Common myeloid progenitor, CD34-positive (primary cell): ENCODE measurements around the gene RBPJL.

Experiments
- CTCF ChIA-PET: fragments of 350-600 bp; sonication (Branson Sonifier 250); formaldehyde crosslinking; loops from one replicate; lab custom pipeline; 2021; ENCODE audit warnings: antibody characterized with exemption; lab: Charles Lee
- POLR2A ChIA-PET: fragments of 350-600 bp; sonication (Branson Sonifier 250); formaldehyde crosslinking; loops from one replicate; lab custom pipeline; 2021; ENCODE audit warnings: antibody characterized with exemption; lab: Charles Lee
- DNase-seq, 3 donors: peaks; one replicate each; pipeline versions ENCODE4 v3.0.0 to v3.0.0-alpha.2; 2013
- H3K27ac ChIP-seq, 2 experiments: 1 replicate in 1 of 2; 2 replicates in 1 of 2; pipeline ENCODE4 v1.7.0; 2013; ENCODE audit warnings: inconsistent platforms in 2 of 2, low read length in 2 of 2, mild to moderate bottlenecking in 2 of 2, low read depth in 1 of 2, moderate library complexity in 1 of 2; ENCODE audit not compliant: severe bottlenecking in 2 of 2, insufficient read depth in 1 of 2, poor library complexity in 1 of 2
- H3K27me3 ChIP-seq, 5 experiments: replicated peaks in 2 of 5; 1 replicate in 3 of 5; 2 replicates in 2 of 5; pipeline versions ENCODE4 v1.6.1 to v1.7.0; 2013; ENCODE audit warnings: low read length in 4 of 5, mild to moderate bottlenecking in 2 of 5, moderate library complexity in 2 of 5, inconsistent platforms in 1 of 5; ENCODE audit not compliant: insufficient read depth in 5 of 5, control insufficient read depth in 4 of 5
- H3K36me3 ChIP-seq, 4 experiments: 1 replicate in 2 of 4; 2 replicates in 2 of 4; pipeline versions ENCODE4 v1.6.1 to v1.7.0; 2013; ENCODE audit warnings: low read length in 3 of 4, control low read depth in 1 of 4, mild to moderate bottlenecking in 1 of 4; ENCODE audit not compliant: control insufficient read depth in 4 of 4, insufficient read depth in 4 of 4
- H3K4me1 ChIP-seq, 4 experiments: 1 replicate in 3 of 4; 2 replicates in 1 of 4; pipeline versions ENCODE4 v1.6.1 to v1.7.1; 2013; ENCODE audit warnings: low read length in 3 of 4, mild to moderate bottlenecking in 3 of 4, control low read depth in 1 of 4, inconsistent platforms in 1 of 4, moderate library complexity in 1 of 4; ENCODE audit not compliant: control insufficient read depth in 4 of 4, insufficient read depth in 4 of 4; ENCODE audit errors: control extremely low read depth in 1 of 4
- H3K4me3 ChIP-seq, 7 experiments: 1 replicate in 4 of 7; 2 replicates in 3 of 7; pipeline versions ENCODE4 v1.5.1 to v1.7.0; 2013; ENCODE audit warnings: mild to moderate bottlenecking in 7 of 7, low read length in 6 of 7, moderate library complexity in 6 of 7, inconsistent platforms in 2 of 7, low read depth in 2 of 7, control low read depth in 1 of 7; ENCODE audit not compliant: insufficient read depth in 4 of 7, control insufficient read depth in 1 of 7; ENCODE audit errors: extremely low read depth in 1 of 7
- H3K9me3 ChIP-seq, 5 experiments: 1 replicate in 4 of 5; 2 replicates in 1 of 5; pipeline versions ENCODE4 v1.6.1 to v1.7.1; 2013; ENCODE audit warnings: low read length in 4 of 5, mild to moderate bottlenecking in 2 of 5, inconsistent platforms in 1 of 5, low read depth in 1 of 5, moderate library complexity in 1 of 5; ENCODE audit not compliant: control insufficient read depth in 4 of 5, insufficient read depth in 2 of 5; ENCODE audit errors: control extremely low read depth in 1 of 5
- WGBS: methylation state at CpG from one replicate; pipeline ENCODE4 v1.1.5; 2013; ENCODE audit not compliant: insufficient coverage; 5-methylcytosine and 5-hydroxymethylcytosine counted together

The RBPJL gene

GRCh38 chr20:45308117-45308778 lies 1.6 kb downstream of the RBPJL start, which contains the start of gene MATN4:
Gene MATN4 (minus strand): TSS chr20:45308299. CDS start chr20:45305582, 2,717 bp downstream.
- WGBS = 78% methylated on average over 17 of the region's 20 CpGs

GRCh38 chr20:45309075-45309474 lies 2.4 kb downstream of the RBPJL start:
- Histone ChIP-seq H3K4me3 (no peak overlapping the region), H3K9me3 (no peaks in the 10 kb centered on the region), H3K27ac (no peak overlapping the region), H3K27me3 (peaks cover 0 to 57% (median 12%) of the 10 kb centered on the region in 5 experiments), H3K4me1 (peaks cover 0 to 17% (median 4%) of the 10 kb centered on the region in 4 experiments), H3K36me3 (no peaks in the 10 kb centered on the region)
- no peak for DNase-seq
- WGBS = 77% methylated on average over 2 of the region's 3 CpGs
- ChIA-PET POLR2A (no interaction called here), CTCF (interaction anchor here (0.9 to 2.6 kb wide), 5 partner anchors 11 to 462 kb away, joined by 3 to 12 read pairs (median 4); no protein-coding TSS in a partner anchor)

More at GRCh38 chr20:45308117-45308778, 1.6 kb downstream of the RBPJL start, which contains the start of gene MATN4:
- ChIA-PET CTCF (interaction anchor here (0.7 to 2.6 kb wide), 6 partner anchors 12 to 463 kb away, joined by 3 to 12 read pairs (median 4); no protein-coding TSS in a partner anchor), POLR2A (no interaction called here)
- Histone ChIP-seq H3K36me3 (no peaks in the 10 kb centered on the region), H3K4me3 (no peak within 1 kb of the TSS), H3K27me3 (peaks cover 0 to 57% (median 12%) of the 10 kb centered on the region in 5 experiments), H3K9me3 (no peaks in the 10 kb centered on the region), H3K27ac (no peak within 1 kb of the TSS), H3K4me1 (peaks cover 0 to 17% (median 4%) of the 10 kb centered on the region in 4 experiments)
- DNase-seq = no peak

GRCh38 chr20:45311589-45312211 lies 5.1 kb downstream of the RBPJL start:
- 23% methylated on average over 43 of the region's 45 CpGs for WGBS
- Histone ChIP-seq H3K4me3 (no peak overlapping the region), H3K27ac (no peak overlapping the region), H3K9me3 (no peaks in the 10 kb centered on the region), H3K4me1 (peaks cover 0 to 9% (median 5%) of the 10 kb centered on the region in 4 experiments), H3K27me3 (peaks cover 0 to 60% (median 13%) of the 10 kb centered on the region in 5 experiments), H3K36me3 (no peaks in the 10 kb centered on the region)
- peak; percentile 58 to 69 (median 68) for DNase-seq
- POLR2A ChIA-PET = no interaction called here
- CTCF ChIA-PET = interaction anchor here (0.6 to 3.2 kb wide), 19 partner anchors 9 to 387 kb away, joined by 3 to 13 read pairs (median 3); partner anchors contain the start of gene SYS1

- 68% methylated on average over 17 of the region's 21 CpGs for WGBS
- Histone ChIP-seq H3K4me1 (peaks cover 0 to 9% (median 5%) of the 10 kb centered on the region in 4 experiments), H3K36me3 (no peaks in the 10 kb centered on the region), H3K27ac (no peak overlapping the region), H3K27me3 (peaks cover 0 to 62% (median 17%) of the 10 kb centered on the region in 5 experiments), H3K4me3 (no peak overlapping the region), H3K9me3 (no peaks in the 10 kb centered on the region)
- ChIA-PET POLR2A (interaction anchor here (0.6 kb wide), 1 partner anchor 130 kb away, joined by 8 read pairs; no protein-coding TSS in a partner anchor), CTCF (interaction anchor here (0.6 to 3.2 kb wide), 21 partner anchors 9 to 387 kb away, joined by 3 to 13 read pairs (median 3); partner anchors contain the start of gene SYS1)
- DNase-seq = no peak
Measured at GRCh38 chr20:45312241-45312640, 5.6 kb downstream of the RBPJL start.

- H3K27me3 ChIP-seq = peaks cover 0 to 67% (median 18%) of the 10 kb centered on the region in 5 experiments
Measured at GRCh38 chr20:45313065-45313695, 6.5 kb downstream of the RBPJL start.

GRCh38 chr20:45313943-45314342 lies 7.3 kb downstream of the RBPJL start:
- 96% methylated on average over 7 of the region's 11 CpGs for WGBS
- H3K27ac ChIP-seq = no peak overlapping the region
- no peak for DNase-seq
- H3K27me3 ChIP-seq = peaks cover 0 to 67% (median 18%) of the 10 kb centered on the region in 5 experiments
- no peak overlapping the region for H3K4me3 ChIP-seq
- peaks cover 0 to 12% (median 10%) of the 10 kb centered on the region in 4 experiments for H3K4me1 ChIP-seq
- no peaks in the 10 kb centered on the region for H3K36me3 ChIP-seq
- H3K9me3 ChIP-seq = no peaks in the 10 kb centered on the region
- ChIA-PET CTCF (interaction anchor here (0.7 to 3.2 kb wide), 12 partner anchors 9 to 457 kb away, joined by 3 to 13 read pairs (median 3); no protein-coding TSS in a partner anchor), POLR2A (no interaction called here)

More at GRCh38 chr20:45313065-45313695, 6.5 kb downstream of the RBPJL start:
- CTCF ChIA-PET = interaction anchor here (0.6 to 3.2 kb wide), 16 partner anchors 10 to 458 kb away, joined by 3 to 13 read pairs (median 4); partner anchors contain the start of gene WFDC10A
- 100% methylated on average over 2 of the region's 8 CpGs for WGBS
- Histone ChIP-seq H3K27ac (no peak overlapping the region), H3K9me3 (no peaks in the 10 kb centered on the region), H3K36me3 (no peaks in the 10 kb centered on the region), H3K4me1 (peaks cover 0 to 7% (median 4%) of the 10 kb centered on the region in 4 experiments), H3K4me3 (no peak overlapping the region)
- DNase-seq = no peak
- POLR2A ChIA-PET = no interaction called here
